Measurements from ENCODE around the gene TUBA4B. TPM values are rescaled to one million over a fixed set of nuclear protein-coding genes. Genes with fewer than 3 reads are reported as not detected.
A peak's percentile ranks its signal among the peaks of the same experiment; 100 is the strongest.

The TUBA4B gene
- total RNA-seq, 1 experiment from 2014 or later: not detected

GRCh38 chr2:219229305-219230058, 23.6 kb upstream of the TUBA4B start, which contains the start of the genes ANKZF1 and ATG9A:
TSS of gene ANKZF1 (plus strand) at chr2:219229806. CDS start at chr2:219230258, 452 bp downstream.
TSS of gene ATG9A (minus strand) at chr2:219229636. CDS start at chr2:219228024, 1,612 bp downstream.
- TF ChIP-seq REST (IDR thresholded peaks at IDR 0.05; ENCODE audit: insufficient read depth in 1 of 2, low read depth in 2 of 2, low read length in 1 of 2) (0 out of 4 replicates have a peak, but pooled peaks of 1 of the 2 experiments have one; percentile 39), CTCF (IDR thresholded peaks at IDR 0.05) (no peak), POLR2AphosphoS5 (IDR thresholded peaks at IDR 0.05; ENCODE audit: low read depth, low read length) (peak; percentile 82), SIN3A (IDR thresholded peaks at IDR 0.05; ENCODE audit: borderline replicate concordance, insufficient read depth, low read depth, low read length) (peak; percentile 80; the same call in 1 of the 2 replicates), TCF7L2 (IDR thresholded peaks at IDR 0.05; ENCODE audit: low read depth, low read length) (no peak)
- H3K27ac ChIP-seq (ENCODE audit: low read length): peak within 1 kb of the TSS; percentile 91
- ChIA-PET CTCF (no interaction called here), POLR2A (interaction anchor here (0.6 to 2.1 kb wide), 2 partner anchors 16 to 53 kb away, joined by 6 to 11 read pairs; partner anchors contain the start of genes CNPPD1, GLB1L and STK16)
- peak within 1 kb of the TSS; percentile 98 to 99 for H3K4me3 ChIP-seq (ENCODE audit: low read depth in 2 of 2, low read length in 2 of 2)
- peaks cover 8% of the 10 kb centered on the region for H3K4me1 ChIP-seq (ENCODE audit: control insufficient read depth, insufficient read depth, low read length)
- in situ Hi-C loops (cut with HindIII; ENCODE audit: low pct_unique_long_range_greater_than_20kb, low sequenced_read_pairs): no loop called here
- DNase-seq (ENCODE audit: low read depth, low spot score) (peak; percentile 90), ATAC-seq (peak; percentile 99)
- H3K36me3 ChIP-seq (ENCODE audit: control insufficient read depth, insufficient read depth, low read length): peaks cover 11% of the 10 kb centered on the region; the same call in 1 of the 2 replicates
- H3K9me3 ChIP-seq (ENCODE audit: control insufficient read depth, insufficient read depth, low read depth, low read length): no peaks in the 10 kb centered on the region
- H3K27me3 ChIP-seq (ENCODE audit: control insufficient read depth, insufficient read depth, low read length): no peaks in the 10 kb centered on the region
- no TSS peak for BruUV-seq (replicated peaks)
- intact Hi-C loops (cut with micrococcal nuclease; ENCODE audit: unreplicated experiment): no loop called here

GRCh38 chr2:219230059-219230540, 22.9 kb upstream of the TUBA4B start:
- Histone ChIP-seq H3K4me1 (ENCODE audit: control insufficient read depth, insufficient read depth, low read length) (peaks cover 8% of the 10 kb centered on the region), H3K4me3 (ENCODE audit: low read depth in 2 of 2, low read length in 2 of 2) (peak overlapping the region; percentile 98 to 99), H3K9me3 (ENCODE audit: control insufficient read depth, insufficient read depth, low read depth, low read length) (no peaks in the 10 kb centered on the region), H3K27ac (ENCODE audit: low read length) (peak overlapping the region; percentile 90), H3K27me3 (ENCODE audit: control insufficient read depth, insufficient read depth, low read length) (no peaks in the 10 kb centered on the region), H3K36me3 (ENCODE audit: control insufficient read depth, insufficient read depth, low read length) (peaks cover 8% of the 10 kb centered on the region; the same call in 1 of the 2 replicates)
- TF ChIP-seq TCF7L2 (IDR thresholded peaks at IDR 0.05; ENCODE audit: low read depth, low read length): no peak
- TF ChIP-seq POLR2AphosphoS5 (IDR thresholded peaks at IDR 0.05; ENCODE audit: low read depth, low read length): no peak
- TF ChIP-seq CTCF (IDR thresholded peaks at IDR 0.05): no peak
- TF ChIP-seq SIN3A (IDR thresholded peaks at IDR 0.05; ENCODE audit: borderline replicate concordance, insufficient read depth, low read depth, low read length): no peak
- no peak for TF ChIP-seq REST (IDR thresholded peaks at IDR 0.05; ENCODE audit: insufficient read depth in 1 of 2, low read depth in 2 of 2, low read length in 1 of 2)
- TSS peak; percentile 70 for BruUV-seq (replicated peaks)
- intact Hi-C loops (cut with micrococcal nuclease; ENCODE audit: unreplicated experiment) (no loop called here), in situ Hi-C loops (cut with HindIII; ENCODE audit: low pct_unique_long_range_greater_than_20kb, low sequenced_read_pairs) (no loop called here)
- ATAC-seq: peak; percentile 15
- ChIA-PET POLR2A (interaction anchor here (2.1 kb wide), 1 partner anchor 15 kb away, joined by 11 read pairs; the partner anchor contains the start of genes GLB1L and STK16), CTCF (interaction anchor here (0.6 kb wide), 1 partner anchor 194 kb away, joined by 3 read pairs; no protein-coding TSS in a partner anchor)
- DNase-seq (ENCODE audit: low read depth, low spot score): no peak

Data from Panc1 (cell line).